CD14-positive monocyte (primary cell): Measurements from ENCODE around the gene GRID2IP. TPM values are rescaled to one million over a fixed set of nuclear protein-coding genes. Genes with fewer than 3 reads are reported as not detected.

Source experiments
- DNase-seq, 3 donors: peaks; one replicate each; pipeline ENCODE4 v3.0.0-alpha.2; 2011 to 2022
- H2AFZ ChIP-seq: 2 replicates; pipeline ENCODE4 v1.6.0; 2012; ENCODE audit warnings: mild to moderate bottlenecking, low read depth, low read length, inconsistent platforms; ENCODE audit not compliant: insufficient read depth, poor library complexity, severe bottlenecking
- H3K27ac ChIP-seq, 2 donors: 1 replicate in 1 of 2; 2 replicates in 1 of 2; pipeline ENCODE4 v1.5.1; 2012 to 2013; ENCODE audit warnings: low read length in 2 of 2, control low read depth in 1 of 2, inconsistent platforms in 1 of 2, low read depth in 1 of 2, mild to moderate bottlenecking in 1 of 2
- H3K27me3 ChIP-seq, 2 donors: one replicate each; pipeline versions ENCODE4 v1.6.0 to v1.6.1; 2011 to 2013; ENCODE audit warnings: low read length in 2 of 2; ENCODE audit not compliant: control insufficient read depth in 2 of 2, insufficient read depth in 2 of 2
- H3K36me3 ChIP-seq, 2 donors: replicated peaks in 1 of 2; 1 replicate in 1 of 2; 2 replicates in 1 of 2; pipeline versions ENCODE4 v1.5.1 to v1.6.1; 2012 to 2013; ENCODE audit warnings: low read length in 2 of 2, control low read depth in 1 of 2, inconsistent platforms in 1 of 2, mild to moderate bottlenecking in 1 of 2; ENCODE audit not compliant: insufficient read depth in 2 of 2, control insufficient read depth in 1 of 2
- H3K4me1 ChIP-seq, 2 donors: 1 replicate in 1 of 2; 2 replicates in 1 of 2; pipeline versions ENCODE4 v1.5.1 to v1.6.1; 2012 to 2013; ENCODE audit warnings: low read length in 2 of 2, control low read depth in 1 of 2, inconsistent platforms in 1 of 2, mild to moderate bottlenecking in 1 of 2, moderate library complexity in 1 of 2; ENCODE audit not compliant: insufficient read depth in 2 of 2, control insufficient read depth in 1 of 2
- H3K4me2 ChIP-seq: replicated peaks from 2 replicates; pipeline ENCODE3; 2012; ENCODE audit warnings: low read length, moderate library complexity, mild to moderate bottlenecking; ENCODE audit not compliant: poor library complexity, severe bottlenecking; ENCODE audit errors: extremely low read depth
- H3K4me3 ChIP-seq, 3 experiments: fragments of 200-600 bp in 1 of 3; sonication (generic) in 1 of 3; replicated peaks in 1 of 3; 1 replicate in 2 of 3; 2 replicates in 1 of 3; pipeline ENCODE4 v1.5.1; 2011 to 2013; ENCODE audit warnings: low read length in 3 of 3, mild to moderate bottlenecking in 3 of 3, control low read depth in 2 of 3, low read depth in 2 of 3, inconsistent platforms in 1 of 3, moderate library complexity in 1 of 3
- H3K79me2 ChIP-seq: 2 replicates; pipeline ENCODE4 v1.6.0; 2012; ENCODE audit warnings: mild to moderate bottlenecking, control low read depth, inconsistent platforms, low read length, moderate library complexity; ENCODE audit not compliant: insufficient read depth
- H3K9ac ChIP-seq: 2 replicates; pipeline ENCODE4 v1.6.0; 2017; ENCODE audit warnings: low read length, mild to moderate bottlenecking; ENCODE audit not compliant: insufficient read depth, poor library complexity, severe bottlenecking
- H3K9me3 ChIP-seq, 2 donors: replicated peaks in 1 of 2; 1 replicate in 1 of 2; 2 replicates in 1 of 2; pipeline versions ENCODE4 v1.5.1 to v1.6.1; 2012 to 2013; ENCODE audit warnings: low read length in 2 of 2, control low read depth in 1 of 2; ENCODE audit not compliant: control insufficient read depth in 1 of 2, insufficient read depth in 1 of 2
- H4K20me1 ChIP-seq: 2 replicates; pipeline ENCODE4 v1.6.0; 2012; ENCODE audit warnings: mild to moderate bottlenecking, low read length, control low read depth, moderate library complexity; ENCODE audit not compliant: insufficient read depth
- H3K27ac Mint-ChIP-seq, 7 donors: one replicate each; pipeline ENCODE4 v1.8.0; 2020; ENCODE audit warnings: mild to moderate bottlenecking in 7 of 7, mixed read lengths in 7 of 7, moderate library complexity in 6 of 7, inconsistent platforms in 2 of 7
- H3K27me3 Mint-ChIP-seq, 3 donors: one replicate each; pipeline ENCODE4 v1.8.0; 2021 to 2022; ENCODE audit warnings: low read depth in 3 of 3, mild to moderate bottlenecking in 3 of 3, mixed read lengths in 3 of 3, moderate library complexity in 3 of 3, inconsistent platforms in 1 of 3
- H3K36me3 Mint-ChIP-seq, 2 donors: one replicate each; pipeline ENCODE4 v1.8.0; 2020; ENCODE audit warnings: mixed read lengths in 2 of 2, inconsistent platforms in 1 of 2, mild to moderate bottlenecking in 1 of 2
- H3K4me1 Mint-ChIP-seq: one replicate; pipeline ENCODE4 v1.8.0; 2020; ENCODE audit warnings: mild to moderate bottlenecking, mixed read lengths
- H3K4me3 Mint-ChIP-seq, 2 donors: one replicate each; pipeline ENCODE4 v1.8.0; 2020; ENCODE audit warnings: mild to moderate bottlenecking in 2 of 2, mixed read lengths in 2 of 2, moderate library complexity in 1 of 2
- H3K9me3 Mint-ChIP-seq, 7 donors: one replicate each; pipeline ENCODE4 v1.8.0; 2020 to 2022; ENCODE audit warnings: mixed read lengths in 7 of 7, mild to moderate bottlenecking in 6 of 7, moderate library complexity in 6 of 7, inconsistent platforms in 2 of 7
- CTCF ChIP-seq: fragments of 200-600 bp; IDR thresholded peaks from one replicate; pipeline ENCODE4 v1.8.0; 2022; ENCODE audit warnings: antibody characterized with exemption, mild to moderate bottlenecking
- WGBS: methylation state at CpG from one replicate; pipeline ENCODE4 v1.1.5; 2013; ENCODE audit warnings: missing lambda C conversion rate; ENCODE audit not compliant: insufficient coverage; 5-methylcytosine and 5-hydroxymethylcytosine counted together
- intact Hi-C, 2 donors: fragments of 100-400 bp; cut with micrococcal nuclease; formaldehyde crosslinking; loops; one replicate each; pipeline versions ENCODE4 v1.15.0 to v1.15.1; 2023
- polyA plus RNA-seq, 3 donors: library from polyadenylated mRNA; depleted of rRNA in 1 of 3; unstranded in 2 of 3; stranded (reverse) in 1 of 3; fragments of 300-500 nt in 2 of 3; fragments of >200 nt in 1 of 3; fragmentation: Illumina TruSeq in 2 of 3; gene quantifications; 1 replicate in 2 of 3; 2 replicates in 1 of 3; pipeline ENCODE4 v1.2.3, GENCODE V29; 2012 to 2021

Gene GRID2IP
- polyA plus RNA-seq, 3 donors: not detected

- Mint-ChIP-seq H3K27ac (no peak overlapping the region), H3K27me3 (peaks cover 2 to 13% (median 9%) of the 10 kb centered on the region in 3 donors), H3K9me3 (no peaks in the 10 kb centered on the region), H3K36me3 (no peaks in the 10 kb centered on the region), H3K4me3 (no peak overlapping the region), H3K4me1 (peaks cover under 1% of the 10 kb centered on the region)
- no peaks in the 10 kb centered on the region for H3K27me3 ChIP-seq
- H3K79me2 ChIP-seq: no peaks in the 10 kb centered on the region
- no peaks in the 10 kb centered on the region for H3K36me3 ChIP-seq
- WGBS: 86% methylated on average over 2 of the region's 7 CpGs
- H3K27ac ChIP-seq: no peak overlapping the region
- no peaks in the 10 kb centered on the region for H4K20me1 ChIP-seq
- TF ChIP-seq CTCF: no peak
- no peaks in the 10 kb centered on the region for H3K9me3 ChIP-seq
- H3K4me3 ChIP-seq: no peak overlapping the region
- no peaks in the 10 kb centered on the region for H3K4me1 ChIP-seq
- H3K4me2 ChIP-seq: no peak overlapping the region
- H3K9ac ChIP-seq: no peak overlapping the region
- DNase-seq: no peak
- no peak overlapping the region for H2AFZ ChIP-seq
- intact Hi-C loops: no loop called here
Measured at GRCh38 chr7:6571160-6571779, 20.0 kb upstream of the GRID2IP start.

- intact Hi-C loops: no loop called here
- Mint-ChIP-seq H3K36me3 (no peaks in the 10 kb centered on the region), H3K27ac (no peak overlapping the region), H3K4me1 (no peaks in the 10 kb centered on the region), H3K4me3 (no peak overlapping the region), H3K9me3 (no peaks in the 10 kb centered on the region), H3K27me3 (peaks cover 4 to 11% (median 9%) of the 10 kb centered on the region in 3 donors)
- Histone ChIP-seq H3K4me3 (no peak overlapping the region), H2AFZ (no peak overlapping the region), H3K4me1 (no peaks in the 10 kb centered on the region), H3K27ac (no peak overlapping the region), H3K9ac (no peak overlapping the region), H4K20me1 (no peaks in the 10 kb centered on the region), H3K36me3 (no peaks in the 10 kb centered on the region), H3K27me3 (no peaks in the 10 kb centered on the region), H3K4me2 (no peak overlapping the region), H3K79me2 (no peaks in the 10 kb centered on the region), H3K9me3 (no peaks in the 10 kb centered on the region)
- TF ChIP-seq CTCF: no peak
- no peak for DNase-seq
- 100% methylated on average over 2 of the region's 3 CpGs for WGBS
Measured at GRCh38 chr7:6567886-6568285, 16.6 kb upstream of the GRID2IP start.
